Cerebellar cortex (tissue), 1 donor: ENCODE measurements around the gene COPG2.
"Not testable (repeated sequence)": the region's sequence is repeated elsewhere in the genome, so short reads cannot be mapped to it uniquely, and the experiment has no call there.

Experiments
- DNase-seq: peaks from one replicate; pipeline ENCODE4 v3.0.0-alpha.2; 2015; ENCODE audit warnings: low spot score

COPG2 gene

DNA sequence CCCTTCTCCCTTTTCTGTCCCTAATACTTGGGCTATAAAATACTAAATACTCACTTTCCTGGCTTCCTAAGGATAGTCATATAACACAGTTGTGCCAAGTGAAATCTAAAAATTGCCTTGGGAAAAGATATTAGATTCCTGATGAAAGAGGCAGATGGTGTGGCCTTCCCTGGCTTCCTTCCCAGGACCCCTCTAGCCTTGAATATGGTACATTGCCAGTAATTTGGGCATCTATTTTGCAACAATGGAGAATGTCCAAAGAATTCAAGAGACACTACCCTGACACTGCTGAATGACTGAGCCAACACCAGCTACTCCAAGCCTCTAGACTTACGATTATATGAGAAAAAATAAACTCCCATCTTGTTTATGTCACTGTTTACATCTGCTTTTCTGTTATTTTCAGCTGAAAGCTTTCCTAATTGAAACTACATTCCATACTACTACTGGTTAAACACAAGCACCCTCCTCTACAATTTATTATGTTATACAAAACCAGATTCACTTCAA lies 17.9 kb downstream of the COPG2 start:
- DNase-seq: peak; percentile 95

DNA sequence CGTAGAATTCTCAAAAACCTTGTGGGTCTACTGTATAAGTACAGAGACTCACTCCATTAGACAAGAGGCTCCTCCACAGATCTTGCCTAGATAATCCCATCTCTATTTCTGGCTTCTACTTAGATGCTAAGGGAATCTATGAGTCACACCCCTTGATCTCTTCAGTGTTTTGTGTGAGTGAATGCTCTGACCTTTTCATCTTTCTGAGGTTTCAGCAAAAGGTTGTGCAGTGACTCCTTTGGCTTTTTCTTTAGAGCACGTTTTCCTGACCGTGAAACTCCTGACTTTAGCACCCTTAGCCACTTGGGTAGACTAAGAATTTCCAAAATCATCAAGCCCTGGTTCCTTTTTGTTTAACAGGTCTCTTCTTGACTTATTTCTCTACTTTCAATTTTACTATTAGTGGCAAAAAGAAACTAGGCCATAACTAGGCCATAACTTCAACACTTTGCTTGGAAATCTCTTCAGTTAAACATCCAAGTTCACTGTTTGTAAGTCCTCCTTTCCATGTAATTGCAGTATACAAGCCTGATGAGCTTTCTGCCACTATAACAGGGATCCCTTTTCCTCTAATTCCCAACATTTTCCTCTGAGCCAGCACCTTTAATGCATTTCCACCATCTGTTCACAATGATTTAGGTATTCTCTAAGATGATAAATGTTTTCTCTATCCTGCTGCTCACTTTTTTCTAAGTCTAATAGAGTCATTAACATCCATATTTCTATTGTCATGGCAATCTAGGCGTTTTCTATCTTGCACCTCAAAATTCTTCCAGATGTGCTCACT lies 19.4 kb downstream of the COPG2 start:
- peak; percentile 68 for DNase-seq

DNA sequence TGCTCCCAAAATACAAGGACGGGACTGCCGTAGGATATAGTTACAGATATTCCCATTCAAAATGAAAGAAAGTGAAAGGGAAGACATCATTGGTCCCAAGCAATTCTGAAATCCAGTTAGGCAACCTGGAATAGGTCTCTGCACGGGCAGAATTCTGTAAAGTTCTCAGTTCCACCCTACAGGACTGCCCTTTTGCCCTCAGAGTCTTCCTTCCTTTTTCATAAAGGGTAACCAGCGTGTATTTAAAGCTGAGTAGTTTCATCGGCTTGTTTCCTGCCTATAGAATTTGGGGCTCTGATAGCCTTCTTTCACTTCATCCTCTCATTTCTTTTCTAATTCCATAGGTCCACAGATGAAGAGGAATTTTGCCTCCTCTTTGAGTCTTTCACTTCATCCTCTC lies 20.0 kb downstream of the COPG2 start:
- no peak for DNase-seq

DNA sequence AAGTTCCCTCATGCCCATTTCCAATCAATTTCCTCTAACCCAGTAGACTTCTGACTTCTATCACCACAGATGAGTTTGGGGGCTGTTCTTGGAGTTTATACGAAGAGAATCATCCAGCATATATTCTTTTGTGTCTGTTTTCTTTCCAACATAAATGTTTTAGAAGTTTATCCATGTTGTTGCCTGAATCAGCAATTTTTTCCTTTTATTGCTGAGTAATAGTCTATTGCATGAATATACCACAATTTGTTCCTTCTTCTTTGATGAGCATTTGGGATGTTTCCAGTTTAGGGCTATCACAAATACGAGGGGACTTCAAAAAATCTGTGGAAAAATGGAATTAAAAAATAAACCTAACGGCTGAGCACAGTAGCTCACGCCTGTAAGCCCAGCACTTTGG lies 26.2 kb downstream of the COPG2 start:
- no peak for DNase-seq

DNA sequence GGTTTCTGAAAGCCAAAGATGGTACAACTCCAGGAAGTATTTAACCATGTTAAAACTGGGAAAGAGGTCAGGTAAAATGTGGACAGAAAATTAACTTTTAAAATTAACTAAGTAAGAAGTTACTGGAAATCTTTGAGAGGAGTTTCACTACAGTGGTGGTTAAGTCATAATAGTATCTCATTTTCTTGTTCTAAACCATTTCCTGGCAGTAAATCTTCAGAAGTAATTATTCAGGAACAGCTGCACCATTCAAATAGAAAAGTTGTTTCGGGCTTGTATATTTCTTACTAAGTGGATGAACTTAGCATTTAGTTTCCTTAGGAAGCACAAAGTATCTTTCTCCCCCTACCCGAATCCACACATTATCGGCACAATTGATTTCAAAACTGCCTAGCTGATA lies 27.1 kb downstream of the COPG2 start:
- DNase-seq: no peak

DNA sequence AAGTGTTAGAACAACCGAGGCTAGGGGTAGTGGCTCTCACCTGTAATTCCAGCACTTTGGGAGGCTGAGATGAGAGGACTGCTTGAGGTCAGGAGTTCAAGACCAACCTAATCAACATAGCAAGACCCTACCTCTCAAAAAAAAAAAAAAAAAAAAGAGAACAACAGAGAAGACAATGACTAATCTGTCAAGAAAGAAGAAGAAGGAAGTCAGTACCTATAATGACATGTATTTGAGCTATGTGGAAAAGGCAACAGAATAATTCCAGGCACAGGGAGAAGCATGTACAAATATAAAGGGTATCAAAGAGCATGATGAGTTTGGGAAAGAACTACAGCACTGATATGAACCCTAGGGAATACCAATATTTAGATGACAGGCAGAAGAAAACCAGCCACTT lies 27.5 kb downstream of the COPG2 start:
- DNase-seq: no peak

DNA sequence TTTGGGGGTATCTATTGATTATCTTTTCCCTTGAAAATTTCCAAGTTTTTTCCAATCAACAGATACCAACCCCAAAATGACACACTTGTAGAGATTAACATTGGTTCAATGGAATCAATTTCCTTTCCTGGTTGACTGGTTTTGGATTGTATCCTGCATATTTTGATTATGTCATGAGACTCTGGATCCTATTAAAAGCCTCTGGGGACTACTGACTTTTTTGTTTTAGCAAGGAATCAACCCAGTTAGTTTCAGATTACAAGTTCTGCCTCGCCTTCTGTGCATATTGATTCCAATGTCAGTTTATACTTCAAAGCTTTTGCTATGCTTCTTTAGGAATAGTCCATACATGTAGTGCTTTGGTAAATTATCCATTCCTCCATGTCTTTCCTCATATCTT lies 29.2 kb downstream of the COPG2 start:
- DNase-seq: no peak

DNA sequence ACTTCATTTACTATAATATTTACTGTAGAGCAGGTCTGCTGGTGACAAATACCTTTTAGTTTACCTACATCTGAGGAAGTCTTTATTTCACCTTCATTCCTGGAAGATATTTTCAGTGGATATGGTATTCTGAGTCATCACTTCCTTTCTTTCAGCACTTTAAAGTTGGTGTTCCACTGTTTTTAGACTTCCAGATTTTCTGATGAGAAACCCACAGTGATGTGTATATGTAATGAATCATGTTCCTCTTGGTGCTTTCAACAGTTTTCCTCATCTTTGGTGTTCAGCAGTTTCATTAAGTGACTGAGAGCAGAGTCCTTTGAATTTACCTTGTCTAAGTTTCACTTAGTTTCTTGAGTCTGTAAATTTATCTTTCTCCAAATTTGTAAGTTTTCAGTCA lies 36.4 kb downstream of the COPG2 start:
- DNase-seq: no peak

DNA sequence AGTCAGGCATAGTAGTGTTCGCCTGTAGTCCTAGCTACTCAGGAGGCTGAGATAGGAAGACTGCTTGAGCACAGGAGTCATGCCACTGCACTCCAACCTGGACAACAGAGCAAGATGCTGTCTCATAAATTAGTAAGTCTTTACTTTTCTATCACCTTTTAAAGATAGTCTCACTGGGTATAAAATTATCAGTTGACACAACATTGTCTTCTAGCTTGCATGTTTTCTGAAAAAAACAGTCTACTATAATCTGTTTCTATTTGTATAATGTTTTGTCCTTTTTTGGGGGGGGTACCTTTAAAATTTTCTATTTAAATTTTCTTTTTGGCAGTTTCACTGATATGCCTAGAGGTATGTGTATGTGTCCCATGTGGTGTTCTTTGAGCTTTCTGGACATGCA lies 39.6 kb downstream of the COPG2 start:
- DNase-seq: no peak

DNA sequence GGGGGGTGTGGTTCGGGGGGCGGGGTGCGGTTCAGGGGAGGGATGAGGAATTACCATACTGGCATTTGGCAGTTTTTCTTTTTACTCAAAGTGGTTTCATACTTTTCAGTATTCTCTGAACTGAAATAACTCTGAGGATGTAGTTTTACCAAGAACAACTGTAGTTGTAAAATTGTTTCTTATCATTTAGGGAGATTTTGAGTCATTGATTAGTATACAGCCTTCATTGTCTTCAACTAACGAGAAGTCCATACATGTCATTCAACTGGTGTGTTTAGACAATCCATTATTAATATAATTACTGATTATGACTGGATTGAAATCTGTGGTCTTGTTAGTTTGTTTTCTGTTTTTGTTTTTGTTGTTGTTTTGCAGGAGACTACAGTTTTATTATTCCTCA lies 40.8 kb downstream of the COPG2 start:
- DNase-seq: no peak

DNA sequence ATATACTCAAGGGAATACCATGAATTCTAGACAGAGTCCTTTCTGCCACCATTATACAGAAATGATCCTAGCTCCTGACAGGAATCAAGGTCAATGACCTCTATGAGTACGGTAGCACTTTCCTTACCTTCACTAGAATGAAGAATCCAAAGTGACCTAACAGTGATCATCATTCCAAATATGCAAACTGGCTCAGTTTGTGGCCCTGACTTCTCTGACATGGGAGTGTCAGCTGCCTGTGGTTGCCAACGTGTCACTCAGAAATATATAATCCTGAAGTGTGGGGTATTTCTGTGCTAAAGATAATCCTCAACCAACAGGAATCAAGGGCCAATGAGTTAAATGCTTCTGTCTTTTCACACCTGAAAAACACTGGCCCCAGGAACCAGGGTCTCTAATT lies 45.7 kb downstream of the COPG2 start:
- no peak for DNase-seq

DNA sequence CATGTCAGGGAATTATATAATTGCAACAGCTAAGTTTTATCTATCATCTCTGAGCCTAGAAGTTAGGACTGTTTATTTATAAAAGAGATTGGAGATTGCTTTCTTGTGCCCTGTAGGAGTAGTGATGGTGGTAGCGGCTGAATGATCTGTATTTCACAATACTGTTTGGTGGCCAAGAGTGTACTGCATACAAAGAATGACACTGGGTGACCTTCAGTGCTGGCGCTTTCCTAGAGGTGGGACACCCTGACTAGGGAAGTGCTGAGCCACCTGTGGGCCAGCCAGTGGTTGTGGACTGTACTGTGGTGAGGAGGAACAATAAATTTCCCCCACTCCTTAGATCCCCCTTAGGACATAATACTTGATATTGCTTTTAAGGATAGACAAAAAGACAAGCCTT lies 53.0 kb downstream of the COPG2 start:
- DNase-seq: no peak

DNA sequence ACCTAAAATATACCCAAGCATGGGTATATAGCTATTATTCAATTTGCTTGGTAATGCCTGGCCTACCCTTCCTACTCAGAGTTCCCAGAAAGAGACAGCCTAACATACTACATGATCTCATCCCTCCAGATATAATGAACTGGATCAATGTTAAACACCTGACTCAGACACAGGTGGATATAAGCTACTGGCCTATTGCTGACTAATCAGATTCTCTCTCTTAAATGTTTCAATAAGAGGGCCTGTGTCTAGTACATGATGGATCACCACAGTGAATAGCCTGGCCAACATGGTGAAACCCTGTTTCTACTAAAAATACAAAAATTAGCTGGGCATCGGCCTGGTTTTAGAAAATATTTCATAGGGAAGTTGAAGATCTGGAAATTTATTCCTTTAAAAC lies 54.1 kb downstream of the COPG2 start:
- no peak for DNase-seq

DNA sequence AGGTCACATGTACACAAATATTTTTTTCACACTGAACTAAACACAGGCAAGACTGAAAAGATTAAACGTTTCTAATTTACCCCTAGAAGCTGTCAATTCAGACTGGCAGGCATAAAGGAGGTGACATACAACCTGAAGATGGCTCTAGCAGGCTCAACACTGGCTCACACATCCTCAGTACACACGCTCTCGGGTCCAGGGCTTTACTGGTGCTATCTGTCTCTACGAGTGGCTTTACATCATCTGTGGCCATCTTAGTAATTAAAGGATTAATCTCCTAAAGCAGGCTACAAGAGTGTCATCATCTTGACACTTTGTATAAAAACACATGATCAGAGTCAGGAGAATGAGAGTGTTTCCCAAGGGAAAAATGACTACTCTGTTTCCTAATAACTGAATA lies 57.3 kb downstream of the COPG2 start:
- DNase-seq: no peak

DNA sequence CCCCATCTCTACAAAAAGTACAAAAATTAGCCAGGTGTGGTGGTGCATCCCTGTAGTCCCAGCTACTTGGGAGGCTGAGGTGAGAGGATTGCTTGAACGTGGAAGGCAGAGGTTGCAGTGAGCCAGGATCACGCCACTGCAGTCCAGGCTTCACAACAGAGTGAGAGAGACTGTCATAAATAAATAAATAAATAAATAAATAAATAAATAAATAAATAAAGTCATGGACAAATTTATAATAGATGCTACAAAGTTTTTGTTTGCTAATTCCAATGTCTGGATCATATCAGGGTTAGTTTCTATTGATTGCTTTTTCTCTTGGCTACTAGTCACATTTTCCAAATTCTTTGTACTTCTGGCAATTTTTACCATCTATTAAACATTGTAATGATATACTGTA lies 61.5 kb downstream of the COPG2 start:
- DNase-seq: not testable (repeated sequence)

DNA sequence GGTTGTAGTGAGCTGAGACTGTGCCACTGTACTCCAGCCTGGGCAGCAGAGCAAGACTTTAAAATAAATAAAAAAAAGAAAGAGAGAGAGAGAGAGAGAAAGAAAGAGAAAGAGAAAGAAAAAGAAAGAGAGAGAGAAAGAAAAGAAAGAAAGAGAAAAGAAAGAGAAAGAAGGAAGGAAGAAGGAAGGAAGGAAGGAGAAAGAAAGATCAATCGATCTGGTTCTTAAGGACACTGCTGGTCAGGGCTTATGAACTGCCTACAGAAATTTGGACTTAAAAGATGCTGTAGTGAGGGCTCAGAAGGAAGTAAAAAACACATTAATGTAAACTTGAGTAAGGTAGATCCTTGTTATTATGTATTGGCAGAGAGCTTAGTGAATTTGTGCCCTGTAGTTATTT lies 62.4 kb downstream of the COPG2 start:
- no peak for DNase-seq

DNA sequence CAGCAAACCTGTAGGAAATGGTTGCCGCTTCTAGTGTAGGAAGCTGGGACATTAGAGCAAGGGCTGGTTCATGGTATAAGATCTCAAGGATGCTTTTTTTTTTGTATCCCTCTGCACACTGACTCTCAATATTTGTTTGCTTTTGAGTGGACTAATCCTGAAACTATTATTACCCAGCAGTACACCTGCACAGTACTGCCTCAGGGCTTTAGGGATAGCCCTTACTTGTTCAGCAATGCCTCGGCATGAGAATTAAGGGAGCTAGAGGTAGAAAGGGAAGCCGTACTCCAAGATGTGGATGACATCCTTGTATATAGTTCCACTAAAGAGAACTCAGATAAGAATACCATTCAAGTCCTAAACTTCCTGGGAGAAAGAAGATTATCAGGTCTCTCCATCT lies 70.5 kb downstream of the COPG2 start:
- DNase-seq: no peak

DNA sequence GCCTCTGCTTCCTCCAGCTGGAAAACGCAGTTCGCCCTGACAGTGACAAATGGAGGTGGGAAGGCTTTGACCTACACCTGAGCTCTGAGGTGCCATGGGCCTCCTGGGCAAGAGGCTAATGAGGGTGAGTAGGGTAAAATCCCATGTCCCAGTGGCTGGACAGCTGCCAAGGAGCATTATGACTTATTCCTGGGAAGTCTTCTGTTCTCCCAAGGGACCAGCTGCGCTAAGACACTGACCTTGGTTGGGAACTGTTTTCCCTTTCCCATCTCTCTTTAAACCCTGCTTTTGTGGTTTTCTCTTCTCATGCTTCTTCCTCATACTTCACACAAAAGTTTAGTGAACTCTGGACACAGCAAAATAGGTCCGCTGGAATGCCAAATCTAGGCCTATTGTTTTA lies 72.6 kb downstream of the COPG2 start:
- DNase-seq: no peak

DNA sequence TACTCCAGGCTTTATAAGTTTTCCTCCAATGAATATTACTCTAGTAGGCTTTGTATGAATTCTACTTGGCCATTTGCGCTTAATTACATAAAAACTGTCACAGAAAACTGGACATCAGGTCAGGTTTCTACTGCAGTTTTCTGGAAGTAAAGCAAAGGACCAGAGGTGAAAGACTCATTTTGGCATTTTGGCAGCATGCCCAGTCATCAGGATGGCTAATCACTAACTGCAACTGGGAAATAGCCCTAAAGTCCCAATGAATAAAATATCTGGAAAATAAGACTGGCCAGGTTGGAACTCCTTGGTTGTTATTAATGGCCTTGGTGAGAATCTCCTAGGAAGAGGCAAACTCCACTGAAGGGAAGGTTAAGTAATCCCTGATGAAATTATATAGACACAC lies 75.5 kb downstream of the COPG2 start:
- peak; percentile 17 for DNase-seq

DNA sequence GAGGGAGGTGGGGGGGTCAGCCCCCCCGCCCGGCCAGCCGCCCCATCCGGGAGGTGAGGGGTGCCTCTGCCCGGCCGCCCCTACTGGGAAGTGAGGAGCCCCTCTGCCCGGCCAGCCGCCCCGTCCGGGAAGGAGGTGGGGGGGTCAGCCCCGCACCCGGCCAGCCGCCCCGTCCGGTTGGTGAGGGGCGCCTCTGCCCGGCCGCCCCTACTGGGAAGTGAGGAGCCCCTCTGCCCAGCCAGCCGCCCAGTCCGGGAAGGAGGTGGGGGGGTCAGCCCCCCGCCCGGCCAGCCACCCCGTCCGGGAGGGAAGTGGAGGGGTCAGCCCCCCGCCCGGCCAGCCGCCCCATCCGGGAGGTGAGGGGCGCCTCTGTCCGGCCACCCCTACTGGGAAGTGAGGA lies 77.1 kb downstream of the COPG2 start:
- not testable (repeated sequence) for DNase-seq

DNA sequence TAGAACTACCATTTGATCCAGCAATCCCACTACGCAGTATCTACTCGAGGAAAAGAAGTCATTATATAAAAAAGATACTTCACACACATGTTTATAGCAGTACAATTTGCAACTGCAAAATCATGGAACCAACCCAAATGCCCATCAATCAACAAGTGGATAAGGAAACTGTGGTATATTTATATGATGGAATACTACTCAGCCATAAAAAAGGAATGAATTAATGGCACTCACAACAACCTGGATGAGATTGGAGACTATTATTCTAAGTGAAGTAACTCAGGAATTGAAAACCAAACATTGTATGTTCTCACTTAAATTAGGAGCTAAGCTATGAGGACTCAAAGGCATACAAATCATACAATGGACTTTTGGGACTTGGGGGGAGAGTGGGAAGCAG lies 82.6 kb downstream of the COPG2 start:
- not testable (repeated sequence) for DNase-seq

DNA sequence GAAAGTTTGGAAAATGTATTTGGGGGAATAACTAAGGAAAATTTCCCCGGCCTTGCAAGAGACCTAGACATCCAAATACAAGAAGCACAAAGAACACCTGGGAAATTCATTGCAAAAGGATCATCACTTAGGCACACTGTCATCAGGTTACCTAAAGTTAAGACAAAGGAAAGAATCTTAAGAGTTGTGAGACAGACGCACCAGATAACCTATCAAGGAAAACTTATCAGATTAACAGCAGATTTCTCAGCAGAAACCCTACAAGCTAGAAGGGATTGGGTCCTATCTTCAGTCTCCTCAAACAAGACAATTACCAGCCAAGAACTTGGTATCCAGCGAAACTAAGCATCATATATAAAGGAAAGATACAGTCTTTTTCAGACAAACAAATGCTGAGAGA lies 93.4 kb downstream of the COPG2 start:
- not testable (repeated sequence) for DNase-seq

DNA sequence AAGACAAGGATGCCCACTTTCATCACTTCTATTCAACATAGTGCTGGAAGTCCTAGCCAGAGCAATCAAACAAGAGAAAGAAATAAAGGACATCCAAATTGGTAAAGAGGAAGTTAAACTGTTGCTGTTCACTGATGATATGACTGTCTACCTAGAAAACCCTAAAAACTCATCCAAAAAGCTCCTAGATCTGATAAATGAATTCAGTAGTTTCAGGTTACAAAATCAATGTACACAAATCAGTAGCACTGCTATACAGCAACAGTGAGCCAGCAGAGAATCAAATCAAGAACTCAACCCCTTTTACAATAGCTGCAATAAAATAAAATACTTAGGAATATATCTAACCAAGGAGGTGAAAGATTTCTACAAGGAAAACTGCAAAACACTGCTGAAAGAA lies 98.4 kb downstream of the COPG2 start:
- not testable (repeated sequence) for DNase-seq

DNA sequence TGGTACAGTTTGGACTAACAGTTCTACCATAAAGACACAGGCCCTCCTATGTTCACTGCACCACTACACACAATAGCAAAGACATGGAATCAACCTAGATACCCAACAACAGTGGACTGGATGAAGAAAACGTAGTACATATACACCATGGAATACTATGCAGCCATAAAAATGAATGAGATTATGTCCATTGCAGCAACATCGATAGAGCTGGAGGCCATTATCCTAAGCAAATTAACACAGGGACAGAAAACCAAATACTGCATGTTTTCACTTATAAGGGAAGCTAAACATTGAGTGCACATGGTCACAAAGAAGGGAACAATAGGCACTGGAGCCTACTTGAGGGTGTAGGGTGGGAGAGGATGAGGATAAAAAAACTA lies 101.7 kb downstream of the COPG2 start:
- no peak for DNase-seq
